Upper lobe of right lung (tissue), 1 donor: Measurements from ENCODE around the gene IL32. TPM values are rescaled to one million over a fixed set of nuclear protein-coding genes. Genes with fewer than 3 reads are reported as not detected.

Source experiments
- ATAC-seq: fragments of 200-7000 bp; cut with Tn5 transposase; one replicate; pipeline ENCODE4 v1.9.1; 2020; ENCODE audit warnings: mild to moderate bottlenecking, moderate library complexity
- DNase-seq: peaks from one replicate; pipeline ENCODE4 v3.0.0-alpha.2; 2020
- H3K27ac ChIP-seq: fragments of 200-600 bp; one replicate; pipeline ENCODE4 v1.8.0; 2022
- H3K27me3 ChIP-seq: fragments of 200-600 bp; one replicate; pipeline ENCODE4 v1.8.0; 2022; ENCODE audit warnings: mild to moderate bottlenecking
- H3K36me3 ChIP-seq: fragments of 200-600 bp; one replicate; pipeline ENCODE4 v1.8.0; 2022
- H3K4me1 ChIP-seq: fragments of 200-600 bp; one replicate; pipeline ENCODE4 v1.8.0; 2022
- H3K4me3 ChIP-seq: fragments of 200-600 bp; one replicate; pipeline ENCODE4 v1.8.0; 2022; ENCODE audit warnings: mild to moderate bottlenecking
- H3K9me3 ChIP-seq: fragments of 200-600 bp; one replicate; pipeline ENCODE4 v1.8.0; 2022
- intact Hi-C: fragments of 100-400 bp; cut with DNase I; formaldehyde crosslinking; loops from one replicate; pipeline ENCODE4 v1.11.0; 2022
- long read RNA-seq: library from polyadenylated mRNA; unstranded; transcript quantifications from one replicate; pipeline ENCODE4 v2.0.0, GENCODE V29; 2021
- total RNA-seq: library from RNA; stranded (reverse); fragmentation: NEBNext Ultra II Directional; extraction: Animal tissue kit (Norgen Biotek cat#: 25700); gene quantifications from one replicate; pipeline ENCODE4 v1.2.1, GENCODE V29; 2021
- TF ChIP-seq, protein P1 (sequence below): fragments of 200-600 bp; IDR thresholded peaks from one replicate; pipeline ENCODE4 v1.8.0; 2022; ENCODE audit warnings: antibody characterized with exemption
- donor health status: DM: no; HTN: yes; CAD: no; lungs with severe emphysema.

The IL32 gene
- total RNA-seq: 91.5 TPM
- long read RNA-seq, transcript IL32-202 (7 exons, 1,105 nt): minor isoform, 5 of 27 reads
- long read RNA-seq, transcript IL32-211 (7 exons, 1,272 nt): major isoform, 11 of 27 reads
- long read RNA-seq, partial matches to known transcripts: 2 of 27 reads
- long read RNA-seq, other reads (novel, unspliced or antisense): 1 of 27 reads

- no peak for DNase-seq
- TF ChIP-seq, protein P1, sequence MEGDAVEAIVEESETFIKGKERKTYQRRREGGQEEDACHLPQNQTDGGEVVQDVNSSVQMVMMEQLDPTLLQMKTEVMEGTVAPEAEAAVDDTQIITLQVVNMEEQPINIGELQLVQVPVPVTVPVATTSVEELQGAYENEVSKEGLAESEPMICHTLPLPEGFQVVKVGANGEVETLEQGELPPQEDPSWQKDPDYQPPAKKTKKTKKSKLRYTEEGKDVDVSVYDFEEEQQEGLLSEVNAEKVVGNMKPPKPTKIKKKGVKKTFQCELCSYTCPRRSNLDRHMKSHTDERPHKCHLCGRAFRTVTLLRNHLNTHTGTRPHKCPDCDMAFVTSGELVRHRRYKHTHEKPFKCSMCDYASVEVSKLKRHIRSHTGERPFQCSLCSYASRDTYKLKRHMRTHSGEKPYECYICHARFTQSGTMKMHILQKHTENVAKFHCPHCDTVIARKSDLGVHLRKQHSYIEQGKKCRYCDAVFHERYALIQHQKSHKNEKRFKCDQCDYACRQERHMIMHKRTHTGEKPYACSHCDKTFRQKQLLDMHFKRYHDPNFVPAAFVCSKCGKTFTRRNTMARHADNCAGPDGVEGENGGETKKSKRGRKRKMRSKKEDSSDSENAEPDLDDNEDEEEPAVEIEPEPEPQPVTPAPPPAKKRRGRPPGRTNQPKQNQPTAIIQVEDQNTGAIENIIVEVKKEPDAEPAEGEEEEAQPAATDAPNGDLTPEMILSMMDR: no peak
- Histone ChIP-seq H3K27ac (peak within 1 kb of the TSS; percentile 76), H3K36me3 (no peaks in the 10 kb centered on the region), H3K9me3 (no peaks in the 10 kb centered on the region), H3K4me1 (peaks cover 7% of the 10 kb centered on the region), H3K27me3 (no peaks in the 10 kb centered on the region), H3K4me3 (peak within 1 kb of the TSS; percentile 52)
- ATAC-seq: peak; percentile 75
- intact Hi-C loops: no loop called here
These were observed at the start of gene IL32 for GRCh38 chr16:3065069-3065741. TSS of gene IL32 (plus strand) at chr16:3065640. CDS start at chr16:3065812, 172 bp downstream.

GRCh38 chr16:3015865-3016521 lies 49.4 kb upstream of the IL32 start:
- Histone ChIP-seq H3K4me1 (peaks cover 16% of the 10 kb centered on the region), H3K27me3 (peaks cover 26% of the 10 kb centered on the region), H3K36me3 (no peaks in the 10 kb centered on the region), H3K27ac (no peak overlapping the region), H3K9me3 (no peaks in the 10 kb centered on the region), H3K4me3 (no peak overlapping the region)
- TF ChIP-seq, protein P1: no peak
- intact Hi-C loops: no loop called here
- no peak for ATAC-seq
- no peak for DNase-seq

- Histone ChIP-seq H3K4me1 (peaks cover 29% of the 10 kb centered on the region), H3K4me3 (no peak overlapping the region), H3K36me3 (no peaks in the 10 kb centered on the region), H3K27ac (no peak overlapping the region), H3K27me3 (peaks cover 19% of the 10 kb centered on the region), H3K9me3 (no peaks in the 10 kb centered on the region)
- DNase-seq (no peak), ATAC-seq (no peak)
- intact Hi-C loops: no loop called here
- TF ChIP-seq, protein P1: no peak
These were observed 48.1 kb upstream of the IL32 start for GRCh38 chr16:3017344-3017743.

GRCh38 chr16:3017794-3018506 lies 47.5 kb upstream of the IL32 start, which contains the start of gene CLDN6:
TSS of gene CLDN6 (minus strand) at chr16:3018183. CDS start at chr16:3016021, 2,162 bp downstream.
- TF ChIP-seq, protein P1: peak; percentile 30
- Histone ChIP-seq H3K4me3 (no peak within 1 kb of the TSS), H3K27ac (no peak within 1 kb of the TSS), H3K27me3 (peaks cover 19% of the 10 kb centered on the region), H3K4me1 (peaks cover 35% of the 10 kb centered on the region), H3K9me3 (no peaks in the 10 kb centered on the region), H3K36me3 (no peaks in the 10 kb centered on the region)
- ATAC-seq (no peak), DNase-seq (no peak)
- intact Hi-C loops: no loop called here

GRCh38 chr16:3019594-3020246 lies 45.7 kb upstream of the IL32 start:
- TF ChIP-seq, protein P1: no peak
- DNase-seq (no peak), ATAC-seq (no peak)
- H3K4me3 ChIP-seq: peak overlapping the region; percentile 68
- no peaks in the 10 kb centered on the region for H3K9me3 ChIP-seq
- peaks cover 45% of the 10 kb centered on the region for H3K4me1 ChIP-seq
- H3K36me3 ChIP-seq: no peaks in the 10 kb centered on the region
- no peak overlapping the region for H3K27ac ChIP-seq
- H3K27me3 ChIP-seq: peaks cover 12% of the 10 kb centered on the region
- intact Hi-C loops: no loop called here
